DMS114 treated with DMSO at 0.1 percent for 48 hours (cell line): ENCODE measurements around the gene EPB41L2.

ENCODE experiments used
- DNase-seq: peaks from one replicate; lab custom pipeline; 2025; ENCODE audit not compliant: unreplicated experiment; lab: John Stamatoyannopoulos, UW

EPB41L2 gene

DNA sequence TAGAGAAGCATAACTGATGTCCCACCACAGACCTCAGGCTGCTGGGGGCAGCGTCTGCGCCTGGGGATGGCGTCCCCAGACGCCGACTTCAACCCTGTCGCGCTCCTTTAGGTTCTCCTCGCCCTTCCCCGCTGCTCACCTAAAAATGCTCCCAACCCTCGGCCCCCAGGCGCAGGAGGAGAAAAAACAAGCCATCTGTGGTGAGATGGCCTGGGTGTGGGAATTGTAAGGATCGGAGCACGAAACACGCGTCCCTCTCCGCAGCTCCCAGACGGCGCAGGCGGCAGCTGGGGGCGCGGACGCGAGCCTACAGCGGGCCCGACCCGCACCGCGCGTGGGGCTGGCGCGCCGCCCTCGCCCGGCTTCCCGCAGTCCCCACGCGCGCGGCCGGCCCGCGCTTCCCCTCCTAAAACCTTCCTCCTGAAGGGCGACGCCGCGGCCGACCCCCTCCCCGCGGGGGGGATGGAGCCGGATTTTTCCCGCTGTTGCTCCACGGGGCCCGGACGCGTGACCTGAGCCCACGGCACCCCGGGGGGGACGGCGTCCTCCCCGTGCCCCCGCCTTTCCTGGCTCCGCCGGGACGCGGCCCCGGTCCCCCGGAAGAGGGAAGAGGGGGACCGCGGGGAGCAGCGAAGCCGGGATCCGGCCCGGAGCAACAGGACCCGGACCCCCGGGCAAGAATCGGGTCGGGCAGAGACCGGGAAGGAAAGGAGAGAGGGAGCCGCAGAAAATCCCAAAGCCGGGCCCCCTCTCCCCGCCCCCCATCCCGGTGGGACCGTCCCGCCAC is 611 bp downstream of the EPB41L2 start:
- no peak for DNase-seq

DNA sequence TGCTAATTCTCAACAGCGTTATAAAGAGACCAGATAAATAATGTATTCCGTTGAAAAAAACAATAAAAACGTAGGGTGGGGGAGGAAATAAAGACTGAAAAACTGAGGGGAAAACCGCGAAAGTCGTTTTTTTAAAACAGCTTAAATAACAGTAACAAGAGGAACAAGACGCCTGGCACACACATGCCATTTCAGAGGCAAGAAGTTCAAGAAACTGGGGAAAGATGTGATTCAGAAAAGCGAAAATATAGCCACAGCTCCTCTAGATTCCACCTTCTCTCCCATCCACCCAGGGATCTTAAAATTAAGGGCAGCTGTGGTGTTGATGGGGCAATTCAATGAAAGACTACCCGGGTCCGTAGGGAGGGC is 1.3 kb downstream of the EPB41L2 start:
- DNase-seq: no peak

- no peak for DNase-seq
Measured at GRCh38 chr6:131061041-131061750, 1.8 kb downstream of the EPB41L2 start.

DNA sequence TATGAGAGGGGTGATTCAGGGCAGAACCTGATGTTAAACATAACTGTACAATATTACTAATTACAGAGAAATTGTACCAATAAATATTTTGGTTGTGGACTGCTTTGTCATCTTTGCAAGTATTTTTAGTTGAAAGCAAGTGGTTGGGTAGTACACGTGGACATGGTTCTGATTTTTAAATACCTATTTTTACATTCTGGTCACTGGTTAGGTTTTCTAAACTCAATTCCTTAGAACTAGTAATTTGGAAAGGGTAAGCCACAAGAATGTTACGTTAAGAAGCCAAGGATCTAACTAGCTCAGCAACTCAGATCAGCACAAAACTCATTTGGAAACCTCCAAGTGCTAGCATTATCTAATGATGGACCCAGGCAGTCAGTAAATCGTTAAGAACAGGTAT is 2.7 kb downstream of the EPB41L2 start:
- DNase-seq: no peak

DNA sequence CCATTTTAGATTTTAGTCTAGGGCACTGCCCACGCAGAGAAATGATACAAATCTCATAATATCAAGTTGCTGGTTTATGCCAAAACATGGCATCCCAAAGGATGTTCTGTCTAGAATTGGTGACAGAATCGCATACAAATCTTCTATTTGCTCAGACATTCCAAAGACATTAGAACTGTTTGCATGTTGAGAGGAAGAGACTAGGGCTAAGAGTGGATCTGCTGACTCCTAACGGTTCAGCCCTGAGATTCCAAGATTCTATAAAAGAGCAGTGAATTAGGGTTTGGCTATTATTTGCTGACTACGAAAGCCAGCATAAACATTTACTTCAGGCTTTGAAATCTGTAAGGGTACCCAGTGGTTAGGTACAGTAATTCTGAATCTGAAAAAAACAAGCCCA is 3.6 kb downstream of the EPB41L2 start:
- DNase-seq: no peak

GRCh38 chr6:131058236-131058635 is 4.8 kb downstream of the EPB41L2 start:
- DNase-seq: no peak

DNA sequence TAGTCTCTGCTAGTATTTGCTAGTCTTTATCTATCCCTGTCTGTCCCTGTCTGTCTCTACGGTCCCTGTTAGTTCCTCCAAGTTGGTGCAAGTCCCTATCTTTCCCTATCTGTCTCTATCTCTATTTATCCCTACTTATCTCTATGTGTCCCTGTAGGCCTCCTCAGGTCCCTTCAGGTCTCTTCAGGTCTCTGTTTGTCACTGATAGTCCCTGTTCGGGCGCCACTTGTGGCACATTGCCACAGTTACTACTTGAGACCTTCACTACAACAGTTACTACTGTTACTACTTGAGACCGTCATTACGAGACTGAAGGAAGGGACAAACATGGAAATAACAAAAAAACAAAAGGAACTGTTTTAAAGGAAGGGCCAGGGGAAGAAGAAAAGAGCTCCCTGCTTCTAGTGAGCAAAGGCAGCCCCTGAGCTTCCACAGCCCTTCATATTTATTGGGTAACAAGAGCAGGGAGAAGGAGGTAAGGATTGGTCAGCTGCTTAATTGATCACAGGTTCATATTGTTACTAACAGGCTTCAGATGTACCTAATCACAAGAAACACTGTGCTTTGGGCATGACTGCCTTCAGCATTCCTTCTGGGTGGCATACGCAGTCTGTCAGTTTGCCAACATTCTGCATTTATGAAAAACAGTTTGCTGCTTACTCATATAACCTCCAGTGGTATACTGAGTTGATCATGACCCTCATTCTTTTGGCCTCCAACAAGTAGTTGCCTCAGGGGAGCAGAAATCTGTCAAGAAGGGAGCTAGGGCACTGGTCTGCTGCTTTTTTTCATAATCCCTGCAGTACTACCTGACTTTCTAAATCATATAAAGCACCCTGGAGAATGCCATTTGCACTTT is 8.4 kb downstream of the EPB41L2 start:
- DNase-seq: no peak

- no peak for DNase-seq
Measured at GRCh38 chr6:131053546-131054240, 9.4 kb downstream of the EPB41L2 start.

GRCh38 chr6:131052181-131052580 is 10.9 kb downstream of the EPB41L2 start:
- no peak for DNase-seq

DNA sequence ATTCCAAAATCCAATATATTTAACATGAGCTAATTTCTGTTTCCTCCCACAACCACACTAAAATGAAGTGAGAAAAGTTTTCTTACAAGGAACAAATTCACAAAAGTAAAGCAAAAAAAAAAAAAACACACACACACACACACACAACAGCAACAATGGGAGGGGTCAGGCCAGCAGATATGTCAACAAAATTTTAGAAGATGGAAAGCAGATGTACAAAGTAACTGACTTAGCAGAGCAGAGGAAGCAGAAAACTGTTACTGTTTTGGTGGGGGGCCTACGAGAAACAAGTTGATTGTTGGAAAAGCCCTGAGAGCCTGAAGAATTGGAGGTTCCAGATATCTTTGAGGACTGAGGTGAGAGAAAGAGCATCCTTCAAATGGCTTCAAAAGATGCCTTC is 11.7 kb downstream of the EPB41L2 start:
- DNase-seq: no peak

GRCh38 chr6:131049608-131050007 is 13.4 kb downstream of the EPB41L2 start:
- DNase-seq: no peak

GRCh38 chr6:131048933-131049515 is 14.0 kb downstream of the EPB41L2 start:
- no peak for DNase-seq

DNA sequence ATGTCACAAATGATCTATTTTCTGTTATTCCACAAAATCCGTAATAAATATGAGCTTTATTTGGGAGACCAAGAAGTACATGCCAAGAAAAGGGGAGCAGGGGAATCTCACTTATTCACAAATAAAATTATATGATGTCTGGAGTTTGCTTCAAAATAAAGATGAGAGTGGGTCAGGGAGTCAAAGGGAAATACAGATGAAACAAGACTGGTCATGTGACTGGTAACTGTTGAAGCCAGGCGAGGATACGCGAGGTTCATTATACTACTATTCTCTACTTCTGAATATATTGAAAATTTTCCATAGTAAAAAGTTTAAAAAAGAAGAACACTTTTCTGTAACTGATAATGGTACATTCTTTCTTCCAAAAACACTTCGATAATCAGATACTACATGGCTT is 14.6 kb downstream of the EPB41L2 start:
- no peak for DNase-seq

- DNase-seq: no peak
Measured at GRCh38 chr6:131045139-131045538, 17.9 kb downstream of the EPB41L2 start.

GRCh38 chr6:131043902-131044447 is 19.1 kb downstream of the EPB41L2 start:
- DNase-seq: no peak

GRCh38 chr6:131042664-131043063 is 20.4 kb downstream of the EPB41L2 start:
- no peak for DNase-seq

- DNase-seq: no peak
Measured at GRCh38 chr6:131041814-131042213, 21.2 kb downstream of the EPB41L2 start.

DNA sequence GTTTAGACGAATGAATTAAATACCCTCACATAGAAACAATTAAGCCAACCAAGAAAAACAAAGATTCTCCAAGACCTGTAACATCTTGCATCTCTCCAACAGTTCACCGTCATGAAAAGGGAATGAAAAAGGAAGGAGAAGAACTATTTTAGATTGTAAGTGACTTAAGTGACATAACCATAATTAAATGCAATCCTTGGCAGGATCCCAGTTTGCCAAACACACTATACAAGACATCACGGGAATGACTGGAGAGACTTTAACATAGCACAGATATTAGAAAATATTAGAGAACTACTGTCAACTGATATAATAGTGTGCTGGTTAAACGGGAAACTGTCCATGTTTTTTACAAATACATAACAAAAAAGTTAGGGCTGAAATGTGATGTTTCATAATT is 22.2 kb downstream of the EPB41L2 start:
- DNase-seq: no peak

DNA sequence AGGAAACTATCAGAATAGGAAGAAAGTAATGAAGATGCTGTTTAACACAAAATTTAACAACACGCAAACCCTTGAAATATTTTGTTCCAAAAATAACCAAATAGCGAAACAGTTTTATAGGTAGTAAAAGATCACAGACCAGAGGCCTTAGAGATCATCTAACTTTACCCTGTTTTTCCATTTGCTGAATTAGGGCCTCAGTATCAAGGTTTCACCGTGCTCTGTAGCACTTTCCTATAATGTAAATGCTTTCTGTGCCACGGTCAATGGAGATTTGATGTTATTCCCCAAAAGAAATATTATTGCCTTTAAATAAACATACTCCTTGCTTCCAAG is 23.7 kb downstream of the EPB41L2 start:
- DNase-seq: no peak

- DNase-seq: no peak
Measured at GRCh38 chr6:131038597-131039344, 24.3 kb downstream of the EPB41L2 start.
